Osteocyte (in vitro differentiated cells): ENCODE measurements around the gene TMEM200A. TPM values are rescaled to one million over a fixed set of nuclear protein-coding genes. Genes with fewer than 3 reads are reported as not detected.

Experiments used
- DNase-seq: peaks from one replicate; pipeline ENCODE4 v3.0.0; 2021; ENCODE audit warnings: mixed read lengths; ENCODE audit not compliant: unreplicated experiment; ENCODE audit errors: extremely low spot score
- H3K27ac Mint-ChIP-seq: one replicate; pipeline ENCODE4 v1.8.0; 2021; ENCODE audit warnings: mild to moderate bottlenecking, mixed read lengths; ENCODE audit not compliant: unreplicated experiment
- H3K27me3 Mint-ChIP-seq: one replicate; pipeline ENCODE4 v1.8.0; 2021; ENCODE audit warnings: mixed read lengths; ENCODE audit not compliant: unreplicated experiment
- H3K36me3 Mint-ChIP-seq: one replicate; pipeline ENCODE4 v1.8.0; 2021; ENCODE audit warnings: mixed read lengths; ENCODE audit not compliant: unreplicated experiment
- H3K4me1 Mint-ChIP-seq: one replicate; pipeline ENCODE4 v1.8.0; 2021; ENCODE audit warnings: mixed read lengths; ENCODE audit not compliant: unreplicated experiment
- H3K4me3 Mint-ChIP-seq: one replicate; pipeline ENCODE4 v1.8.0; 2021; ENCODE audit warnings: mild to moderate bottlenecking, moderate library complexity, mixed read lengths; ENCODE audit not compliant: unreplicated experiment
- H3K9me3 Mint-ChIP-seq: one replicate; pipeline ENCODE4 v1.8.0; 2021; ENCODE audit warnings: mixed read lengths; ENCODE audit not compliant: unreplicated experiment
- total RNA-seq: library from RNA; stranded (reverse); gene quantifications from 2 replicates; pipeline ENCODE4 v1.2.1, GENCODE V29; 2021
- TF ChIP-seq, protein P1 (sequence below): fragments of 200-600 bp; sonication (generic); IDR thresholded peaks from 2 replicates; pipeline ENCODE4 v1.5.0; 2021; ENCODE audit warnings: antibody characterized with exemption, mild to moderate bottlenecking, moderate library complexity

TMEM200A gene
- total RNA-seq, 1 donor from 2014 or later, result 11.2 TPM

DNA sequence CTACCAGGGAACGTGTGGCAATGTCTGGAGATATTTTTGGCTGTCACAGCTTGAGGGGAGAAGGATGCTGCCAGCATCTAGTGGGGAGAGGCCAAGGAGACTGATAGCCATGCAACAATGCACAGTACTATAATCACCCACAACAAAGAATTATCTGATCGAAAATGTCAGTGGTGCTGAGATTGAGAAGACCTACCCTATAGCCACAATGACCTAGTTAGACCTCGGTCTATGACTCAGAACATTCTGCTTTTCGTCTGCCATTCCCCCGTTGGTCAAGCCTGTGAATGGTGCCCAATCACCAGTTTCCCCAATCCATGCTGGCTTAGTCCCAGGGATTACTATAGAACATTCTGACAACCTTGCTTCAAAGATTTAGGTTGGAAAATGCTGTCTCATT is 93.5 kb downstream of the TMEM200A start:
- H3K27ac Mint-ChIP-seq, result no peak overlapping the region
- peaks cover 5% of the 10 kb centered on the region for H3K27me3 Mint-ChIP-seq
- DNase-seq, result no peak
- TF ChIP-seq, protein P1, sequence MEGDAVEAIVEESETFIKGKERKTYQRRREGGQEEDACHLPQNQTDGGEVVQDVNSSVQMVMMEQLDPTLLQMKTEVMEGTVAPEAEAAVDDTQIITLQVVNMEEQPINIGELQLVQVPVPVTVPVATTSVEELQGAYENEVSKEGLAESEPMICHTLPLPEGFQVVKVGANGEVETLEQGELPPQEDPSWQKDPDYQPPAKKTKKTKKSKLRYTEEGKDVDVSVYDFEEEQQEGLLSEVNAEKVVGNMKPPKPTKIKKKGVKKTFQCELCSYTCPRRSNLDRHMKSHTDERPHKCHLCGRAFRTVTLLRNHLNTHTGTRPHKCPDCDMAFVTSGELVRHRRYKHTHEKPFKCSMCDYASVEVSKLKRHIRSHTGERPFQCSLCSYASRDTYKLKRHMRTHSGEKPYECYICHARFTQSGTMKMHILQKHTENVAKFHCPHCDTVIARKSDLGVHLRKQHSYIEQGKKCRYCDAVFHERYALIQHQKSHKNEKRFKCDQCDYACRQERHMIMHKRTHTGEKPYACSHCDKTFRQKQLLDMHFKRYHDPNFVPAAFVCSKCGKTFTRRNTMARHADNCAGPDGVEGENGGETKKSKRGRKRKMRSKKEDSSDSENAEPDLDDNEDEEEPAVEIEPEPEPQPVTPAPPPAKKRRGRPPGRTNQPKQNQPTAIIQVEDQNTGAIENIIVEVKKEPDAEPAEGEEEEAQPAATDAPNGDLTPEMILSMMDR, result no peak
- H3K9me3 Mint-ChIP-seq, result no peaks in the 10 kb centered on the region
- H3K4me3 Mint-ChIP-seq, result no peak overlapping the region
- no peaks in the 10 kb centered on the region for H3K4me1 Mint-ChIP-seq
- no peaks in the 10 kb centered on the region for H3K36me3 Mint-ChIP-seq

DNA sequence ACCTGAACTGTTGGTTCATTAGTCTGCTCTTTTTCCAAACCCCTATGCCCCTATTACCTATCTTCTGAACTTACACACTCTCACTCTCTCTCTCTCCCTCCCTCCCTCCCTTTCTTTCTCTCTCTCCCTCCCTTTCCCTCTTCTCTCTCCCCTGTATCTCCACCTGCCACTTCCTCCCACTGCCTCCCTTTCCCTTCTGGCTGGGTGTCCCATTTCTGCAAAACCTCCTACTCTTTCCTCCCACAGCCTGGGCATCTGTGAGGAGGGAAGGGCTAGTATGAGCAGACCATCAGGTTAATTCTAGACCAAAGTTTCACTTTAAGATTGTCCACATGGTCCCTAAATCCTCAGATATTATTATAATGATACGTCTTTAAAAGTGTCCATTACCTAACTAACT is 95.1 kb downstream of the TMEM200A start:
- no peak for DNase-seq
- Mint-ChIP-seq H3K36me3 (no peaks in the 10 kb centered on the region), H3K27ac (no peak overlapping the region), H3K9me3 (no peaks in the 10 kb centered on the region), H3K4me1 (no peaks in the 10 kb centered on the region), H3K4me3 (no peak overlapping the region), H3K27me3 (peaks cover 5% of the 10 kb centered on the region)
- TF ChIP-seq, protein P1, result no peak

DNA sequence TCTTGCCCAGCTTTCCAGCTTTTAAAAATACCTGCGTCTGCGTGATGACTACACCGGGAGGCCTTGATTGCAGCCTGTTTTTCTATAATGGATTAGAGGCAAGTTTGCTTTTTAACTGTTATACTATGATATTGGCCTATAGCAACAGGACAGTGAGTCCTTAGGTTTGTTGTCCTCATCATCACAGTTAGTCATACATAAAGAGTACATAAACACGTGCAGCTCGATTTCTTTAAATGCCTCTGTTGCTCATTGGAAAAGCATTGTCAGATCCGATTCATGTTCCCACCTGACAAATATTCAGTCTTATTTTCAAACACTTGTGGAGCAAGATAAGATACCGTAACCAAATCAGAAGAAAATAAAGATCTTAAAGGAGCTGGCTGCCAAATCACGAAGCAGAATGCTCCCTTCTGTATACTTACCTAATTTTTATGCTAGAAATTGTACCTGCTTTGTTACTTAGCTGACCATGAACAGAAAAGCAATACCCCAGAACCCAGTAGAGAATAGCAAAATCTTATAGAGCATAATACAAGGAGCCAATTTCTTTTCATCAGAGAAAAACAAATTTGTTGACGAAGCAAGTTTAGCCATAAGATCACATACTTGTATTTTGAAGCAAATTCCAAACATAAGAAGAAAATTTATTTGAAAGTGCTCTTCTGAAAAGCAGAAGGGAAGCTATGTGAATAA is 100.4 kb downstream of the TMEM200A start:
- Mint-ChIP-seq H3K27ac (no peak overlapping the region), H3K9me3 (no peaks in the 10 kb centered on the region), H3K4me3 (no peak overlapping the region), H3K4me1 (peaks cover 12% of the 10 kb centered on the region), H3K27me3 (peaks cover 2% of the 10 kb centered on the region), H3K36me3 (no peaks in the 10 kb centered on the region)
- TF ChIP-seq, protein P1, result no peak
- no peak for DNase-seq

DNA sequence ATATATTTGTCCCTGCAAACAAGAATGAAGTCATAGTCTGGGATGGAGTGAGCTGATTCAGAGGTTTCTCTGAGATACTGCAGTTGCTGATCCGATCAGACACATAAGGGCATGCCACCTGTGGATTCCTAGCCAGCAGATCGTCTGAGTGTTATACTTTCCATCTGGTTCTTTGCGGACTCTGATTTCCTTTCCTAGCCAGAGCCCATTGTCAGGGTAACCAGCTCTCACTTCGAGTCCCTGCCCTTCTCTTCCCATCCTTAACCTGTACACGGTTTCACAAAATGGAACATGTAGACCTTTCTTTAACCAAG is 100.9 kb downstream of the TMEM200A start:
- Mint-ChIP-seq H3K9me3 (no peaks in the 10 kb centered on the region), H3K27me3 (peaks cover 2% of the 10 kb centered on the region), H3K27ac (no peak overlapping the region), H3K4me3 (no peak overlapping the region), H3K4me1 (peaks cover 12% of the 10 kb centered on the region), H3K36me3 (no peaks in the 10 kb centered on the region)
- no peak for DNase-seq
- TF ChIP-seq, protein P1, result no peak

DNA sequence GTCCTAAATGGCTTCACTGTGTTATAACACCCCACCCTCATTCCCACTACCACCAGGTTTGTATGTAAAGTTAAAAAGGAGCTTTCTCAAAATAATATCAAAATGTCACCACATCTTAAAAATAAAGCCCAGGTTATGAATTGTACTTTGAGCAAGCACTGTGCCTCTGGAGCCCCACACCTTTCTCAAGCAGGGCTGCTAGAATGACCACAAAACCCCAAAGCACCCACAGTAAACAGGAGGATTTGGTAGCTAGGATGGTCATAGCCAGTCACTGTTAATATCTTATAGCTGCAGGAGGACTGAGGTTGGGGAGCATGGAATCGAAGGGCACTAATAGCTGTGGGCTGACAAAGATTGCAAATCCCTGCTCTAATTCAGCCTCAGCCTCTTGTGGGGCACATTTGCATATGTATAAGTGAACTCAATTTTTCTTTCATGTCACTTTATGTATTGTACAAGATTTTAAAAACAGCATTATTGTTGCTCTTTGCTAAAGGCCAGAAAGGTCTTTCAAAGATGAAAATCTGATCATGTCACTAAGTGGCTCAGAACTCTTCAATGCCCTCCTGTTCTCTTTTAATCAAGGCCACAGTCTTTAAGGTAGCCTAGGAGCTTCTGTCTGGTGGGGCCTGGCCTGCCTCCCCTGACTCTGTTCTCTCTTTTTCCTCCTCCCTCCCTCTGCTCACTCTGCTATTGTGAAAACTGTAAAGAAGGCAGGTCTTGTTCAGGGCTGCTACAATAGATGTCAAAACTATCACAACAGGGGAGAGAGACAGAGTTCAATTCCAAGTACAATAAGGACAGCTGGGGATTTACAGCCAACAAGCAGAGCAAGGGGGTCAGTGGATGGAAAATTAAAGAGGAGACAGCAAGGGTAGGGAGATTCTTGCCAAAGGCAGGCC is 101.6 kb downstream of the TMEM200A start:
- Mint-ChIP-seq H3K27ac (no peak overlapping the region), H3K4me3 (no peak overlapping the region), H3K9me3 (no peaks in the 10 kb centered on the region), H3K4me1 (peaks cover 12% of the 10 kb centered on the region), H3K36me3 (no peaks in the 10 kb centered on the region), H3K27me3 (peaks cover 2% of the 10 kb centered on the region)
- DNase-seq, result no peak
- TF ChIP-seq, protein P1, result no peak
